ENCODE measurements around the gene UNC5B. TPM values are rescaled to one million over a fixed set of nuclear protein-coding genes. Genes with fewer than 3 reads are reported as not detected.

Gene UNC5B
- total and polyA plus RNA-seq, 2 donors from 2014 or later, result 5.5 to 22.6 TPM

GRCh38 chr10:71204746-71205145 is 7.6 kb upstream of the UNC5B start:
- H3K27me3 ChIP-seq (ENCODE audit: control insufficient read depth, insufficient read depth, low read length), result no peaks in the 10 kb centered on the region
- H3K4me3 ChIP-seq (ENCODE audit: low read length in 3 of 3), result no peak overlapping the region
- intact Hi-C loops (cut with DNase I), result no loop called here
- no peaks in the 10 kb centered on the region for H3K36me3 ChIP-seq (ENCODE audit: control insufficient read depth in 2 of 3, insufficient read depth in 3 of 3, low read length in 3 of 3)
- no peak for FAIRE-seq
- H3K4me1 ChIP-seq (ENCODE audit: control insufficient read depth in 2 of 3, insufficient read depth in 2 of 3, low read depth in 1 of 3, low read length in 3 of 3), result no peaks in the 10 kb centered on the region
- H3K9me3 ChIP-seq (ENCODE audit: control insufficient read depth in 2 of 3, insufficient read depth in 1 of 3, low read length in 3 of 3), result no peaks in the 10 kb centered on the region
- H3K9ac ChIP-seq (ENCODE audit: low read length in 3 of 3), result no peak overlapping the region
- no peak overlapping the region for H3K27ac ChIP-seq (ENCODE audit: low read depth in 2 of 2, low read length in 2 of 2)
- DNase-seq, result peak in 1 of 5 donors; percentile 11
- TF ChIP-seq CTCF (IDR thresholded peaks at IDR 0.05; ENCODE audit: borderline replicate concordance, extremely low read depth, insufficient read depth), result no peak

- TF ChIP-seq CTCF (IDR thresholded peaks at IDR 0.05; ENCODE audit: borderline replicate concordance, extremely low read depth, insufficient read depth), result no peak
- Histone ChIP-seq H3K27me3 (ENCODE audit: control insufficient read depth, insufficient read depth, low read length) (no peaks in the 10 kb centered on the region), H3K9me3 (ENCODE audit: control insufficient read depth in 2 of 3, insufficient read depth in 1 of 3, low read length in 3 of 3) (no peaks in the 10 kb centered on the region), H3K9ac (ENCODE audit: low read length in 3 of 3) (no peak overlapping the region), H3K36me3 (ENCODE audit: control insufficient read depth in 2 of 3, insufficient read depth in 3 of 3, low read length in 3 of 3) (no peaks in the 10 kb centered on the region), H3K4me3 (ENCODE audit: low read length in 3 of 3) (no peak overlapping the region), H3K27ac (ENCODE audit: low read depth in 2 of 2, low read length in 2 of 2) (no peak overlapping the region), H3K4me1 (ENCODE audit: control insufficient read depth in 2 of 3, insufficient read depth in 2 of 3, low read depth in 1 of 3, low read length in 3 of 3) (no peaks in the 10 kb centered on the region)
- DNase-seq (no peak), FAIRE-seq (no peak)
- intact Hi-C loops (cut with DNase I), result no loop called here
Observed at GRCh38 chr10:71205468-71205867, 6.9 kb upstream of the UNC5B start.

- no peaks in the 10 kb centered on the region for H3K9me3 ChIP-seq (ENCODE audit: control insufficient read depth in 2 of 3, insufficient read depth in 1 of 3, low read length in 3 of 3)
- peaks cover 2% of the 10 kb centered on the region for H3K27me3 ChIP-seq (ENCODE audit: control insufficient read depth, insufficient read depth, low read length)
- H3K27ac ChIP-seq (ENCODE audit: low read depth in 2 of 2, low read length in 2 of 2), result no peak overlapping the region
- intact Hi-C loops (cut with DNase I), result no loop called here
- TF ChIP-seq CTCF (IDR thresholded peaks at IDR 0.05; ENCODE audit: borderline replicate concordance, extremely low read depth, insufficient read depth), result no peak
- DNase-seq (no peak), FAIRE-seq (no peak)
- H3K36me3 ChIP-seq (ENCODE audit: control insufficient read depth in 2 of 3, insufficient read depth in 3 of 3, low read length in 3 of 3), result no peaks in the 10 kb centered on the region
- no peak overlapping the region for H3K9ac ChIP-seq (ENCODE audit: low read length in 3 of 3)
- H3K4me1 ChIP-seq (ENCODE audit: control insufficient read depth in 2 of 3, insufficient read depth in 2 of 3, low read depth in 1 of 3, low read length in 3 of 3), result peaks cover 0 to 2% (median 2%) of the 10 kb centered on the region in 3 donors
- H3K4me3 ChIP-seq (ENCODE audit: low read length in 3 of 3), result no peak overlapping the region
Observed at GRCh38 chr10:71206911-71207310, 5.5 kb upstream of the UNC5B start.

- FAIRE-seq, result no peak
- no peaks in the 10 kb centered on the region for H3K9me3 ChIP-seq (ENCODE audit: control insufficient read depth in 2 of 3, insufficient read depth in 1 of 3, low read length in 3 of 3)
- TF ChIP-seq CTCF (IDR thresholded peaks at IDR 0.05; ENCODE audit: borderline replicate concordance, extremely low read depth, insufficient read depth), result no peak
- peaks cover 2% of the 10 kb centered on the region for H3K27me3 ChIP-seq (ENCODE audit: control insufficient read depth, insufficient read depth, low read length)
- no peak overlapping the region for H3K27ac ChIP-seq (ENCODE audit: low read depth in 2 of 2, low read length in 2 of 2)
- DNase-seq, result no peak
- no peak overlapping the region for H3K4me3 ChIP-seq (ENCODE audit: low read length in 3 of 3)
- intact Hi-C loops (cut with DNase I), result no loop called here
- H3K36me3 ChIP-seq (ENCODE audit: control insufficient read depth in 2 of 3, insufficient read depth in 3 of 3, low read length in 3 of 3), result no peaks in the 10 kb centered on the region
- H3K4me1 ChIP-seq (ENCODE audit: control insufficient read depth in 2 of 3, insufficient read depth in 2 of 3, low read depth in 1 of 3, low read length in 3 of 3), result peaks cover 0 to 5% (median 4%) of the 10 kb centered on the region in 3 donors
- H3K9ac ChIP-seq (ENCODE audit: low read length in 3 of 3), result no peak overlapping the region
Observed at GRCh38 chr10:71207578-71207977, 4.8 kb upstream of the UNC5B start.

All from kidney (tissue), 14 donors.